ENCODE measurements around the gene TNKS1BP1.

- TF ChIP-seq SUZ12 (IDR thresholded peaks at IDR 0.05; ENCODE audit: extremely low read depth, insufficient read depth, insufficient read length) = no peak
- TF ChIP-seq YY1 (IDR thresholded peaks at IDR 0.05; ENCODE audit: insufficient read depth, insufficient read length) = no peak
Measured at GRCh38 chr11:57359896-57360690, 35.3 kb upstream of the TNKS1BP1 start.

All from NT2/D1 (cell line).